K562 (cell line): ENCODE data around the gene SCGB1A1. TPM values are rescaled to one million over a fixed set of nuclear protein-coding genes. Genes with fewer than 3 reads are reported as not detected.

Experiments used
- ATAC-seq: fragments of 200-7000 bp; cut with Tn5 transposase; 3 replicates; pipeline ENCODE4 v1.9.1; 2020; ENCODE audit warnings: moderate library complexity
- BruUV-seq: library from RNA; stranded (reverse); fragments of 400-500 nt; replicated peaks from 2 replicates; lab custom pipeline; 2021; lab: Mats Ljungman, UMichigan
- CTCF ChIA-PET: fragments of 300-600 bp; formaldehyde crosslinking; extraction: SDS; loops from one replicate; lab custom pipeline; 2021; ENCODE audit warnings: low intra/inter-chr PET ratio; lab: Yijun Ruan, JAX
- POLR2A ChIA-PET: fragments of 300-600, 350-650 bp; sonication (Branson Sonifier 250); formaldehyde crosslinking; extraction: SDS; loops from one replicate; lab custom pipeline; 2021; ENCODE audit warnings: antibody characterized with exemption, inconsistent platforms; lab: Yijun Ruan, JAX
- DNase-seq, 4 experiments: peaks; one replicate each; pipeline versions ENCODE4 v3.0.0 to v3.0.0-alpha.2; 2011 to 2018; ENCODE audit warnings: low spot score in 3 of 4, mixed read lengths in 3 of 4; ENCODE audit errors: extremely low read depth in 1 of 4
- FAIRE-seq: peaks from 2 replicates; lab custom pipeline; 2011; peaks lifted over from hg19 to GRCh38; lab: Jason Lieb, UNC
- H2AFZ ChIP-seq: 2 replicates; pipeline ENCODE4 v1.6.0; 2011; ENCODE audit warnings: low read depth, low read length, control low read depth, inconsistent platforms
- H3K27ac ChIP-seq: fragments of 200-600 bp; 3 replicates; pipeline ENCODE4 v1.8.0; 2011; ENCODE audit warnings: low read depth, mild to moderate bottlenecking, control low read depth, inconsistent platforms, low read length, moderate library complexity, mixed read lengths; ENCODE audit errors: extremely low read depth
- H3K27me3 ChIP-seq, 2 experiments: fragments of 300-600 bp in 1 of 2; 2 replicates in 1 of 2; 3 replicates in 1 of 2; pipeline versions ENCODE4 v1.6.0 to v1.8.0; 2011; ENCODE audit warnings: inconsistent platforms in 2 of 2, low read length in 2 of 2, mild to moderate bottlenecking in 1 of 2, mixed read lengths in 1 of 2, moderate library complexity in 1 of 2; ENCODE audit not compliant: control insufficient read depth in 2 of 2, insufficient read depth in 2 of 2
- H3K36me3 ChIP-seq: fragments of 300-600 bp; 3 replicates; pipeline ENCODE4 v1.8.0; 2011; ENCODE audit warnings: mild to moderate bottlenecking, low read length, inconsistent platforms; ENCODE audit not compliant: control insufficient read depth, insufficient read depth
- H3K4me1 ChIP-seq, 2 experiments: fragments of 200-600 bp in 1 of 2; replicated peaks in 1 of 2; 2 replicates in 1 of 2; 3 replicates in 1 of 2; pipeline versions ENCODE4 v1.5.1 to v1.8.0; 2011; ENCODE audit warnings: inconsistent platforms in 2 of 2, low read length in 2 of 2, mild to moderate bottlenecking in 1 of 2, mixed read lengths in 1 of 2, moderate library complexity in 1 of 2; ENCODE audit not compliant: control insufficient read depth in 2 of 2, insufficient read depth in 2 of 2
- H3K4me2 ChIP-seq: 2 replicates; pipeline ENCODE4 v1.6.1; 2011; ENCODE audit warnings: low read length, control low read depth, inconsistent platforms, mixed read lengths; ENCODE audit not compliant: insufficient read depth
- H3K4me3 ChIP-seq: fragments of 200-600 bp; sonication (generic), shearing (Covaris generic); 2 replicates; pipeline ENCODE4 v1.5.1; 2016; ENCODE audit warnings: control low read depth, inconsistent platforms
- H3K79me2 ChIP-seq: fragments of 200-600 bp; 3 replicates; pipeline ENCODE4 v1.8.0; 2011; ENCODE audit warnings: low read length, inconsistent platforms; ENCODE audit not compliant: control insufficient read depth, insufficient read depth
- H3K9ac ChIP-seq, 2 experiments: 2 replicates each; pipeline versions ENCODE4 v1.6.0 to v1.6.1; 2011; ENCODE audit warnings: low read depth in 2 of 2, low read length in 2 of 2, control low read depth in 1 of 2, inconsistent platforms in 1 of 2, mild to moderate bottlenecking in 1 of 2, mixed read lengths in 1 of 2; ENCODE audit not compliant: insufficient read depth in 1 of 2
- H3K9me1 ChIP-seq: one replicate; pipeline ENCODE4 v1.6.0; 2011; ENCODE audit warnings: inconsistent platforms, mild to moderate bottlenecking, low read length, moderate library complexity; ENCODE audit not compliant: control insufficient read depth, insufficient read depth
- H3K9me3 ChIP-seq: replicated peaks from 2 replicates; pipeline ENCODE4 v1.5.1; 2011; ENCODE audit warnings: low read depth, low read length, inconsistent platforms; ENCODE audit not compliant: control insufficient read depth, insufficient read depth
- H4K20me1 ChIP-seq: replicated peaks from 2 replicates; pipeline ENCODE4 v1.6.1; 2011; ENCODE audit warnings: low read length, inconsistent platforms, mixed read lengths; ENCODE audit not compliant: control insufficient read depth, insufficient read depth
- FOS ChIP-seq: IDR thresholded peaks from 3 replicates; pipeline ENCODE4 v1.6.1; 2011; ENCODE audit not compliant: insufficient read length; ENCODE audit errors: extremely low read depth
- FOXM1 ChIP-seq, 2 experiments: fragments of 450-650 bp in 1 of 2; sonication (generic) in 1 of 2; formaldehyde crosslinking in 1 of 2; IDR thresholded peaks; 2 replicates each; pipeline versions ENCODE4 v1.6.1 to v1.9.0; 2017 to 2022; ENCODE audit warnings: low read depth in 2 of 2, mild to moderate bottlenecking in 2 of 2, missing genetic modification reagents in 1 of 2, moderate library complexity in 1 of 2
- KDM2B ChIP-seq: fragments of 250-450 bp; sonication (Bioruptor Pico); IDR thresholded peaks from 2 replicates; pipeline ENCODE4 v1.8.0; 2021; ENCODE audit warnings: mild to moderate bottlenecking, moderate library complexity
- KLF6 ChIP-seq: fragments of 250-450 bp; sonication (Bioruptor Pico); IDR thresholded peaks from 2 replicates; pipeline ENCODE4 v1.4.0; 2020; ENCODE audit warnings: mild to moderate bottlenecking, moderate library complexity, borderline replicate concordance
- SAFB2 ChIP-seq: fragments of 200-400 bp; formaldehyde crosslinking; IDR thresholded peaks from 2 replicates; pipeline ENCODE4 v1.6.1; 2018; ENCODE audit warnings: borderline replicate concordance, low read length, low read depth, moderate library complexity; ENCODE audit not compliant: severe bottlenecking
- WGBS: fragments of 100-300 bp; shearing (Covaris generic); methylation state at CpG from one replicate; pipeline ENCODE4 v1.1.6; 2016; ENCODE audit warnings: low coverage, mixed read lengths; ENCODE audit not compliant: insufficient coverage; ENCODE audit errors: missing lambda C conversion rate; 5-methylcytosine and 5-hydroxymethylcytosine counted together
- in situ Hi-C: fragments of 300-500 bp; cut with MboI; formaldehyde crosslinking; loops from 4 replicates; pipeline ENCODE4 v1.15.0; 2018; ENCODE audit warnings: inconsistent platforms, mixed read lengths
- intact Hi-C: fragments of 100-400 bp; cut with micrococcal nuclease; formaldehyde crosslinking; loops from 2 replicates; pipeline ENCODE4 v1.14.2; 2022
- polyA plus RNA-seq, 8 experiments: library from polyadenylated mRNA; depleted of rRNA in 4 of 8; stranded (reverse) in 5 of 8; unstranded in 3 of 8; fragments of >200 nt; fragmentation: Nextera tagmentation in 2 of 8; fragmentation: Illumina TruSeq in 1 of 8; extraction: Ambion mirVana in 2 of 8; extraction: Trizol in 1 of 8; gene quantifications; 2 replicates each; pipeline versions ENCODE4 v1.2.1 to v1.2.3, GENCODE V29; 2011 to 2014; ENCODE audit warnings: inconsistent platforms in 1 of 8, missing spikeins in 1 of 8
- total RNA-seq, 7 experiments: library from RNA; depleted of rRNA in 6 of 7; stranded (reverse); fragments of >200 nt in 6 of 7; fragmentation: Illumina TruSeq in 2 of 7; extraction: Trizol in 2 of 7; gene quantifications; 2 replicates each; pipeline versions ENCODE4 v1.2.1 to v1.2.3, GENCODE V29; 2011 to 2021; ENCODE audit warnings: low replicate concordance in 1 of 7

SCGB1A1 gene
- total and polyA plus RNA-seq, 9 of the 15 experiments (the other 6 are each of a cell fraction or from before 2014, with no cell fraction given) = 0.55 TPM; not detected in 8

GRCh38 chr11:62452839-62453468 lies 34.1 kb downstream of the SCGB1A1 start (continued):
- TF ChIP-seq FOXM1 (IDR thresholded peaks at IDR 0.05; ENCODE audit: low read depth) (no peak), FOXM1 (CRISPR knock-in tag; IDR thresholded peaks at IDR 0.05; ENCODE audit: low read depth) (no peak)

GRCh38 chr11:62456630-62457029 lies 37.8 kb downstream of the SCGB1A1 start:
- H3K27ac ChIP-seq = no peak overlapping the region
- no peak overlapping the region for H3K9ac ChIP-seq
- no peak overlapping the region for H3K4me2 ChIP-seq
- TF ChIP-seq FOS = no peak
- no peak for TF ChIP-seq SAFB2
- no peak for TF ChIP-seq KLF6 (CRISPR knock-in tag)
- TF ChIP-seq KDM2B (CRISPR knock-in tag) = no peak
- TF ChIP-seq, all 486 proteins: peak for 0
- no peak for FAIRE-seq
- CTCF ChIA-PET = no interaction called here
- no TSS peak for BruUV-seq
- no peaks in the 10 kb centered on the region for H3K27me3 ChIP-seq
- H3K79me2 ChIP-seq = no peaks in the 10 kb centered on the region
- WGBS = 58% methylated on average over 4 of the region's 4 CpGs
- no peaks in the 10 kb centered on the region for H3K9me3 ChIP-seq
- POLR2A ChIA-PET = interaction anchor here (1.1 to 2.7 kb wide), 2 partner anchors 8 to 11 kb away, joined by 3 to 6 read pairs; no protein-coding TSS in a partner anchor
- H3K4me3 ChIP-seq = no peak overlapping the region
- intact Hi-C loops = no loop called here
- no peaks in the 10 kb centered on the region for H3K9me1 ChIP-seq
- no peak overlapping the region for H2AFZ ChIP-seq
- H3K36me3 ChIP-seq = no peaks in the 10 kb centered on the region
- DNase-seq = no peak
- H4K20me1 ChIP-seq = no peaks in the 10 kb centered on the region
- no peak for ATAC-seq
- H3K4me1 ChIP-seq = peaks cover 22 to 32% of the 10 kb centered on the region in 2 experiments
- in situ Hi-C loops = no loop called here
